Caco-2 (cell line): ENCODE results near the gene PHLPP1. TPM values are rescaled to one million over a fixed set of nuclear protein-coding genes. Genes with fewer than 3 reads are reported as not detected.

ENCODE experiments used
- BruUV-seq: library from RNA; stranded (reverse); fragments of 400-500 nt; replicated peaks from 2 replicates; lab custom pipeline; 2021; lab: Mats Ljungman, UMichigan
- CTCF ChIA-PET: fragments of 300-600 bp; sonication (Branson Sonifier 250); formaldehyde crosslinking; loops from one replicate; lab custom pipeline; 2022; ENCODE audit warnings: antibody characterized with exemption; lab: Charles Lee
- POLR2A ChIA-PET: fragments of 300-600 bp; sonication (Branson Sonifier 250); formaldehyde crosslinking; loops from one replicate; lab custom pipeline; 2022; ENCODE audit warnings: antibody characterized with exemption; lab: Charles Lee
- DNase-seq, 2 experiments: peaks; one replicate each; pipeline versions ENCODE4 v3.0.0 to v3.0.0-alpha.2; 2020 to 2022
- H3K27me3 ChIP-seq: replicated peaks from 2 replicates; pipeline ENCODE4 v1.6.0; 2011; ENCODE audit warnings: low read length; ENCODE audit not compliant: control insufficient read depth, insufficient read depth
- H3K36me3 ChIP-seq: 2 replicates; pipeline ENCODE4 v1.5.1; 2011; ENCODE audit warnings: low read length; ENCODE audit not compliant: control insufficient read depth, insufficient read depth
- H3K4me1 ChIP-seq: fragments of 250-450 bp; sonication (Bioruptor Pico); 2 replicates; pipeline ENCODE4 v1.5.1; 2020; ENCODE audit warnings: mild to moderate bottlenecking
- H3K4me3 ChIP-seq: 2 replicates; pipeline ENCODE4 v1.5.1; 2011; ENCODE audit warnings: low read depth, mild to moderate bottlenecking, control low read depth, low read length
- H3K9me3 ChIP-seq: fragments of 250-450 bp; sonication (Bioruptor Pico); 2 replicates; pipeline ENCODE4 v1.5.1; 2020; ENCODE audit warnings: mild to moderate bottlenecking, moderate library complexity
- H3K27ac Mint-ChIP-seq: one replicate; pipeline ENCODE4 v1.8.0; 2022; ENCODE audit warnings: mixed read lengths; ENCODE audit not compliant: unreplicated experiment
- H3K27me3 Mint-ChIP-seq: one replicate; pipeline ENCODE4 v1.8.0; 2022; ENCODE audit warnings: mixed read lengths; ENCODE audit not compliant: insufficient read depth, unreplicated experiment
- H3K36me3 Mint-ChIP-seq: one replicate; pipeline ENCODE4 v1.8.0; 2022; ENCODE audit warnings: mild to moderate bottlenecking, mixed read lengths; ENCODE audit not compliant: insufficient read depth, unreplicated experiment
- H3K4me1 Mint-ChIP-seq: one replicate; pipeline ENCODE4 v1.8.0; 2022; ENCODE audit warnings: low read depth, mixed read lengths; ENCODE audit not compliant: unreplicated experiment
- H3K4me3 Mint-ChIP-seq: one replicate; pipeline ENCODE4 v1.8.0; 2022; ENCODE audit warnings: mild to moderate bottlenecking, moderate library complexity, mixed read lengths; ENCODE audit not compliant: unreplicated experiment
- H3K9me3 Mint-ChIP-seq: one replicate; pipeline ENCODE4 v1.8.0; 2022; ENCODE audit warnings: mixed read lengths; ENCODE audit not compliant: unreplicated experiment
- CTCF ChIP-seq, 2 experiments: fragments of 200-600 bp in 1 of 2; IDR thresholded peaks; 1 replicate in 1 of 2; 2 replicates in 1 of 2; pipeline versions ENCODE4 v1.5.1 to v1.8.0; 2011 to 2022; ENCODE audit warnings: antibody characterized with exemption in 1 of 2, control low read depth in 1 of 2, inconsistent platforms in 1 of 2, low read depth in 1 of 2, low read length in 1 of 2, mild to moderate bottlenecking in 1 of 2, moderate library complexity in 1 of 2; ENCODE audit not compliant: insufficient read depth in 1 of 2, severe bottlenecking in 1 of 2, unreplicated experiment in 1 of 2
- intact Hi-C: fragments of 100-400 bp; cut with micrococcal nuclease; formaldehyde crosslinking; loops from one replicate; pipeline ENCODE4 v1.10.0; 2022; ENCODE audit not compliant: unreplicated experiment
- total RNA-seq: library from RNA; stranded (reverse); gene quantifications from 2 replicates; pipeline ENCODE4 v1.2.3, GENCODE V29; 2022

The PHLPP1 gene
- total RNA-seq, 1 experiment from 2014 or later, result 20.1 TPM

DNA sequence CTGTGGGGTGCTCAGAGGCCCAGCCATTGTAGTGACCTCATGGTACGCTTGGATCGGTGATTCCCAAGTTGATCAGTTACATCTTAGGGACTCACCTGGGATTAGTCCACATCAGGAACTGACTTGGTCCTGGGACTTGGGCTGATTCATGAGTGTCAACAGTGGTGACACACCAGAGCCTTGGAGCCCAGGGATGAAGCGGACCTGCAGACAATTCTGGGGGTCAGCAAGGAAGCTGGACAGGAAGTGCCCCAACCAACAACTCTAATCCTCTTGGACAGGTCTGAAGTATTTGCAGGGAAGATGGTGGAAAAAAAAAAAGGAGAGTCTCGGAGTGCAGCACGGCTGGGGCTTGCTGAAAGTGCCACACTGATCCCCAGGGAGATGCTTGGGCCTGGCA is 288.6 kb downstream of the PHLPP1 start:
- H3K4me3 Mint-ChIP-seq, result no peak overlapping the region
- no TSS peak for BruUV-seq
- Histone ChIP-seq H3K9me3 (no peaks in the 10 kb centered on the region), H3K27me3 (no peaks in the 10 kb centered on the region), H3K36me3 (no peaks in the 10 kb centered on the region), H3K4me3 (no peak overlapping the region), H3K4me1 (no peaks in the 10 kb centered on the region)
- no peak for TF ChIP-seq CTCF (IDR thresholded peaks at IDR 0.05; ENCODE audit: insufficient read depth in 1 of 2, low read depth in 1 of 2, low read length in 1 of 2, severe bottlenecking in 1 of 2, unreplicated experiment in 1 of 2)
- ChIA-PET CTCF (interaction anchor here (0.6 kb wide), 1 partner anchor 289 kb away, joined by 3 read pairs; the partner anchor contains the start of gene PHLPP1), POLR2A (interaction anchor here (0.6 kb wide), 1 partner anchor 79 kb away, joined by 3 read pairs; no protein-coding TSS in a partner anchor)
- H3K27me3 Mint-ChIP-seq, result no peaks in the 10 kb centered on the region
- DNase-seq, result no peak
- H3K9me3 Mint-ChIP-seq, result no peaks in the 10 kb centered on the region
- H3K36me3 Mint-ChIP-seq, result no peaks in the 10 kb centered on the region
- H3K4me1 Mint-ChIP-seq, result no peaks in the 10 kb centered on the region
- no peak overlapping the region for H3K27ac Mint-ChIP-seq
- intact Hi-C loops, result no loop called here

DNA sequence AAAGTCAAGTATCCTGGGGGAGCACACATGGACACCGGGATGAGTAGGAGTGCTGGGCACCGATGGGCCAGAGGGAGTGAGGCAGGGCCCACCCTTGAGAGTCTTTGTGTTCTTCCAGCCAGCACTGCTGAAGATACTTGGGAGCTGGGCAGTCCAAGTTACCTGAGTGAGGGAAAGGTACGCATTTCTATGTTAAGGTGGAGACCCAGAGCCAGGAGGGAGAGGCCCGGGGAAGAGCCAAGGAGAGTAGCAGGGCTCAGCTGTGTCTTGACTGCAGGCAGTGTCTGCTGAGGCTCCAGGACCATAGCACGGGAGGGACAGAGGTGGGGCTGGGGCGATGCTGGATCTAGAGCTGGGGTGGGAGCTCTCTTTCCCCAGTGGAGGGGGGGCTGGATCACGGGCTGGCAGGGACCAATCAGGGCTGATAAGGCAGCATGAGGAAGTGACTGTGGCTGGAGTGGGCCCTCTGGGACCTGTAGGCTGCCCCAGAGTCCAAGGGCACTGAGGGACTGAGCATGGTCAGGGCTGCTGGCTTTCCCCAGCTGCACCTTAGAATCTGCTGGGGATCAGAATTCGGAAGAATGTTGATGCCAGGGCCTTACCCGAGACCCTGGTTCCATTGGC is 289.2 kb downstream of the PHLPP1 start:
- Mint-ChIP-seq H3K27ac (no peak overlapping the region), H3K36me3 (no peaks in the 10 kb centered on the region), H3K9me3 (no peaks in the 10 kb centered on the region), H3K4me3 (no peak overlapping the region), H3K27me3 (no peaks in the 10 kb centered on the region), H3K4me1 (no peaks in the 10 kb centered on the region)
- H3K36me3 ChIP-seq, result no peaks in the 10 kb centered on the region
- intact Hi-C loops, result no loop called here
- BruUV-seq, result no TSS peak
- no peak for DNase-seq
- ChIA-PET CTCF (interaction anchor here (0.6 kb wide), 1 partner anchor 289 kb away, joined by 3 read pairs; the partner anchor contains the start of gene PHLPP1), POLR2A (interaction anchor here (0.6 kb wide), 1 partner anchor 80 kb away, joined by 3 read pairs; no protein-coding TSS in a partner anchor)
- no peak for TF ChIP-seq CTCF (IDR thresholded peaks at IDR 0.05; ENCODE audit: insufficient read depth in 1 of 2, low read depth in 1 of 2, low read length in 1 of 2, severe bottlenecking in 1 of 2, unreplicated experiment in 1 of 2)
- no peak overlapping the region for H3K4me3 ChIP-seq
- no peaks in the 10 kb centered on the region for H3K27me3 ChIP-seq
- H3K9me3 ChIP-seq, result no peaks in the 10 kb centered on the region
- no peaks in the 10 kb centered on the region for H3K4me1 ChIP-seq

DNA sequence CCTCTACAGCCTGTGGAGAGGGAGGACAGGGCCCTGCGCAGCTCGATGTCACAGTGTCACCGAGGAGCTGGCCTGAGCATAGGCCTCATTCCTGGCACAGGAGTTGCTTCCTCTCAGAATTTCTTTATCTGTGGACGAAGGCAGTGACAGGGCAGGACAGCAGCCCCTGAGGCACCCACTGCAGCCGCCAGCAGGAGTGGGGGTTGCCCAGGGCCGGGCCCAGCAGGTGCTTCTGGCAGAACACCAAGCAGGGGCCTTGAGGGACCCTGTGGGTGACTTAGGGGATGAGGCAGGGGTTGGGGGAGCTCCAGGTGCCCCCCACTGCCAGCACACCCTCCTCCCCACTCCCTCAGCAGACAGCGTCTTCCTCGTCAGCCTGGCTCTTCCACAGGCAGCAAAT is 290.0 kb downstream of the PHLPP1 start:
- BruUV-seq, result no TSS peak
- Mint-ChIP-seq H3K27me3 (peaks cover 3% of the 10 kb centered on the region), H3K36me3 (no peaks in the 10 kb centered on the region), H3K4me3 (no peak overlapping the region), H3K4me1 (no peaks in the 10 kb centered on the region), H3K9me3 (no peaks in the 10 kb centered on the region), H3K27ac (no peak overlapping the region)
- ChIA-PET POLR2A (no interaction called here), CTCF (no interaction called here)
- H3K27me3 ChIP-seq, result no peaks in the 10 kb centered on the region
- no peaks in the 10 kb centered on the region for H3K36me3 ChIP-seq
- no peak for DNase-seq
- TF ChIP-seq CTCF (IDR thresholded peaks at IDR 0.05; ENCODE audit: insufficient read depth in 1 of 2, low read depth in 1 of 2, low read length in 1 of 2, severe bottlenecking in 1 of 2, unreplicated experiment in 1 of 2), result no peak
- H3K9me3 ChIP-seq, result no peaks in the 10 kb centered on the region
- no peaks in the 10 kb centered on the region for H3K4me1 ChIP-seq
- intact Hi-C loops, result no loop called here
- no peak overlapping the region for H3K4me3 ChIP-seq
